ENCODE data around the gene KYNU. TPM values are rescaled to one million over a fixed set of nuclear protein-coding genes. Genes with fewer than 3 reads are reported as not detected.
A peak's percentile ranks its signal among the peaks of the same experiment; 100 is the strongest.

Gene KYNU
- total and polyA plus RNA-seq, 2 of the 13 experiments (the other 11 are each of a cell fraction or from before 2014, with no cell fraction given) = 21.9 to 68.6 TPM

- no peak for TF ChIP-seq ZNF143 (CRISPR knock-in tag; IDR thresholded peaks at IDR 0.05)
- no peak for TF ChIP-seq SKIL (CRISPR knock-in tag; IDR thresholded peaks at IDR 0.05; ENCODE audit: borderline replicate concordance)
- TF ChIP-seq NFIC (IDR thresholded peaks at IDR 0.05; ENCODE audit: low read length) = peak; percentile 25; the same call in 1 of the 2 replicates
- no peak for TF ChIP-seq GATA4 (IDR thresholded peaks at IDR 0.05; ENCODE audit: borderline replicate concordance, low read depth)
- no peak for TF ChIP-seq ZNF546 (CRISPR knock-in tag; conservative IDR thresholded peaks at IDR 0.05)
- no peak for TF ChIP-seq FOXJ3 (CRISPR knock-in tag; IDR thresholded peaks at IDR 0.05; ENCODE audit: borderline replicate concordance)
- TF ChIP-seq CHD4 (IDR thresholded peaks at IDR 0.05; ENCODE audit: borderline replicate concordance, low read length) = peak; percentile 56; the same call in 1 of the 2 replicates
- no peak for TF ChIP-seq CBX5 (CRISPR knock-in tag; IDR thresholded peaks at IDR 0.05; ENCODE audit: borderline replicate concordance)
- no peak for TF ChIP-seq POLR2AphosphoS2 (IDR thresholded peaks at IDR 0.05; ENCODE audit: low read depth, low read length)
- TF ChIP-seq PRPF4 (IDR thresholded peaks at IDR 0.05; ENCODE audit: low read depth, low read length, poor library complexity, severe bottlenecking) = no peak
- TF ChIP-seq ZNF530 (CRISPR knock-in tag; IDR thresholded peaks at IDR 0.05; ENCODE audit: low read depth) = no peak
- TF ChIP-seq ZNF24 (IDR thresholded peaks at IDR 0.05) = no peak
- peak; percentile 89 for TF ChIP-seq NCOR1 (IDR thresholded peaks at IDR 0.05; ENCODE audit: borderline replicate concordance, low read length)
- TF ChIP-seq, protein P1, sequence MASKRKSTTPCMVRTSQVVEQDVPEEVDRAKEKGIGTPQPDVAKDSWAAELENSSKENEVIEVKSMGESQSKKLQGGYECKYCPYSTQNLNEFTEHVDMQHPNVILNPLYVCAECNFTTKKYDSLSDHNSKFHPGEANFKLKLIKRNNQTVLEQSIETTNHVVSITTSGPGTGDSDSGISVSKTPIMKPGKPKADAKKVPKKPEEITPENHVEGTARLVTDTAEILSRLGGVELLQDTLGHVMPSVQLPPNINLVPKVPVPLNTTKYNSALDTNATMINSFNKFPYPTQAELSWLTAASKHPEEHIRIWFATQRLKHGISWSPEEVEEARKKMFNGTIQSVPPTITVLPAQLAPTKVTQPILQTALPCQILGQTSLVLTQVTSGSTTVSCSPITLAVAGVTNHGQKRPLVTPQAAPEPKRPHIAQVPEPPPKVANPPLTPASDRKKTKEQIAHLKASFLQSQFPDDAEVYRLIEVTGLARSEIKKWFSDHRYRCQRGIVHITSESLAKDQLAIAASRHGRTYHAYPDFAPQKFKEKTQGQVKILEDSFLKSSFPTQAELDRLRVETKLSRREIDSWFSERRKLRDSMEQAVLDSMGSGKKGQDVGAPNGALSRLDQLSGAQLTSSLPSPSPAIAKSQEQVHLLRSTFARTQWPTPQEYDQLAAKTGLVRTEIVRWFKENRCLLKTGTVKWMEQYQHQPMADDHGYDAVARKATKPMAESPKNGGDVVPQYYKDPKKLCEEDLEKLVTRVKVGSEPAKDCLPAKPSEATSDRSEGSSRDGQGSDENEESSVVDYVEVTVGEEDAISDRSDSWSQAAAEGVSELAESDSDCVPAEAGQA (IDR thresholded peaks at IDR 0.05; ENCODE audit: low read depth) = no peak
- TF ChIP-seq, protein P1 (CRISPR knock-in tag; IDR thresholded peaks at IDR 0.05; ENCODE audit: borderline replicate concordance) = no peak
- TF ChIP-seq, protein P2, sequence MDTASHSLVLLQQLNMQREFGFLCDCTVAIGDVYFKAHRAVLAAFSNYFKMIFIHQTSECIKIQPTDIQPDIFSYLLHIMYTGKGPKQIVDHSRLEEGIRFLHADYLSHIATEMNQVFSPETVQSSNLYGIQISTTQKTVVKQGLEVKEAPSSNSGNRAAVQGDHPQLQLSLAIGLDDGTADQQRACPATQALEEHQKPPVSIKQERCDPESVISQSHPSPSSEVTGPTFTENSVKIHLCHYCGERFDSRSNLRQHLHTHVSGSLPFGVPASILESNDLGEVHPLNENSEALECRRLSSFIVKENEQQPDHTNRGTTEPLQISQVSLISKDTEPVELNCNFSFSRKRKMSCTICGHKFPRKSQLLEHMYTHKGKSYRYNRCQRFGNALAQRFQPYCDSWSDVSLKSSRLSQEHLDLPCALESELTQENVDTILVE (CRISPR knock-in tag; IDR thresholded peaks at IDR 0.05) = no peak
- TF ChIP-seq KAT8 (CRISPR knock-in tag; IDR thresholded peaks at IDR 0.05) = 0 out of 2 replicates have a peak, but pooled peaks have one; percentile 43
- TF ChIP-seq, protein P3, sequence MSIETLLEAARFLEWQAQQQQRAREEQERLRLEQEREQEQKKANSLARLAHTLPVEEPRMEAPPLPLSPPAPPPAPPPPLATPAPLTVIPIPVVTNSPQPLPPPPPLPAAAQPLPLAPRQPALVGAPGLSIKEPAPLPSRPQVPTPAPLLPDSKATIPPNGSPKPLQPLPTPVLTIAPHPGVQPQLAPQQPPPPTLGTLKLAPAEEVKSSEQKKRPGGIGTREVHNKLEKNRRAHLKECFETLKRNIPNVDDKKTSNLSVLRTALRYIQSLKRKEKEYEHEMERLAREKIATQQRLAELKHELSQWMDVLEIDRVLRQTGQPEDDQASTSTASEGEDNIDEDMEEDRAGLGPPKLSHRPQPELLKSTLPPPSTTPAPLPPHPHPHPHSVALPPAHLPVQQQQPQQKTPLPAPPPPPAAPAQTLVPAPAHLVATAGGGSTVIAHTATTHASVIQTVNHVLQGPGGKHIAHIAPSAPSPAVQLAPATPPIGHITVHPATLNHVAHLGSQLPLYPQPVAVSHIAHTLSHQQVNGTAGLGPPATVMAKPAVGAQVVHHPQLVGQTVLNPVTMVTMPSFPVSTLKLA (IDR thresholded peaks at IDR 0.05) = no peak
- TF ChIP-seq ZNF296 (CRISPR knock-in tag; conservative IDR thresholded peaks at IDR 0.05) = no peak
- TF ChIP-seq ZBTB7B (CRISPR knock-in tag; IDR thresholded peaks at IDR 0.05) = 0 out of 2 replicates have a peak, but pooled peaks have one; percentile 64
Observed at GRCh38 chr2:142869461-142870106, 7.9 kb upstream of the KYNU start (continued).

Measured in HepG2 (cell line).